Immature natural killer cell (primary cell): ENCODE measurements around the gene LGR6. TPM values are rescaled to one million over a fixed set of nuclear protein-coding genes. Genes with fewer than 3 reads are reported as not detected.
A peak's percentile ranks its signal among the peaks of the same experiment; 100 is the strongest.
"Not testable (repeated sequence)": the region's sequence is repeated elsewhere in the genome, so short reads cannot be mapped to it uniquely, and the experiment has no call there.

Experiments
- DNase-seq, 3 donors: peaks; one replicate each; pipeline ENCODE4 v3.0.0; 2022; ENCODE audit warnings: mixed read lengths in 1 of 3
- H3K27ac Mint-ChIP-seq, 6 donors: one replicate each; pipeline ENCODE4 v1.8.0; 2020; ENCODE audit warnings: mixed read lengths in 6 of 6, mild to moderate bottlenecking in 5 of 6, inconsistent platforms in 4 of 6, moderate library complexity in 3 of 6
- H3K27me3 Mint-ChIP-seq, 3 donors: one replicate each; pipeline ENCODE4 v1.8.0; 2020 to 2021; ENCODE audit warnings: low read depth in 3 of 3, mild to moderate bottlenecking in 3 of 3, mixed read lengths in 3 of 3, moderate library complexity in 3 of 3, inconsistent platforms in 1 of 3
- H3K36me3 Mint-ChIP-seq, 3 donors: one replicate each; pipeline ENCODE4 v1.8.0; 2020; ENCODE audit warnings: mixed read lengths in 3 of 3, inconsistent platforms in 2 of 3, mild to moderate bottlenecking in 2 of 3
- H3K4me1 Mint-ChIP-seq, 2 donors: one replicate each; pipeline ENCODE4 v1.8.0; 2020; ENCODE audit warnings: inconsistent platforms in 2 of 2, mild to moderate bottlenecking in 2 of 2, mixed read lengths in 2 of 2, moderate library complexity in 1 of 2
- H3K4me3 Mint-ChIP-seq, 5 donors: one replicate each; pipeline ENCODE4 v1.8.0; 2020; ENCODE audit warnings: mild to moderate bottlenecking in 5 of 5, mixed read lengths in 5 of 5, inconsistent platforms in 3 of 5, moderate library complexity in 3 of 5
- H3K9me3 Mint-ChIP-seq, 6 donors: one replicate each; pipeline ENCODE4 v1.8.0; 2020; ENCODE audit warnings: mild to moderate bottlenecking in 6 of 6, mixed read lengths in 6 of 6, inconsistent platforms in 4 of 6, moderate library complexity in 3 of 6
- polyA plus RNA-seq, 3 donors: library from polyadenylated mRNA; unstranded; fragments of 300-500 nt; fragmentation: Illumina TruSeq; gene quantifications; one replicate each; pipeline ENCODE4 v1.2.3, GENCODE V29; 2021

LGR6 gene
- polyA plus RNA-seq, 3 donors from 2014 or later = 10.9 to 26.8 (median 21.1) TPM

GRCh38 chr1:202229376-202229775 is 35.8 kb downstream of the LGR6 start:
- H3K27me3 Mint-ChIP-seq = peaks cover 0 to 3% (median 0%) of the 10 kb centered on the region in 3 donors
- H3K36me3 Mint-ChIP-seq = peaks cover 12 to 28% (median 23%) of the 10 kb centered on the region in 3 donors
- H3K4me1 Mint-ChIP-seq = peaks cover 22% of the 10 kb centered on the region in 2 donors
- no peak for DNase-seq
- no peaks in the 10 kb centered on the region for H3K9me3 Mint-ChIP-seq
- no peak overlapping the region for H3K4me3 Mint-ChIP-seq
- H3K27ac Mint-ChIP-seq = peak overlapping the region in 4 of 6 donors; percentile 12 to 80 (median 34)

DNA sequence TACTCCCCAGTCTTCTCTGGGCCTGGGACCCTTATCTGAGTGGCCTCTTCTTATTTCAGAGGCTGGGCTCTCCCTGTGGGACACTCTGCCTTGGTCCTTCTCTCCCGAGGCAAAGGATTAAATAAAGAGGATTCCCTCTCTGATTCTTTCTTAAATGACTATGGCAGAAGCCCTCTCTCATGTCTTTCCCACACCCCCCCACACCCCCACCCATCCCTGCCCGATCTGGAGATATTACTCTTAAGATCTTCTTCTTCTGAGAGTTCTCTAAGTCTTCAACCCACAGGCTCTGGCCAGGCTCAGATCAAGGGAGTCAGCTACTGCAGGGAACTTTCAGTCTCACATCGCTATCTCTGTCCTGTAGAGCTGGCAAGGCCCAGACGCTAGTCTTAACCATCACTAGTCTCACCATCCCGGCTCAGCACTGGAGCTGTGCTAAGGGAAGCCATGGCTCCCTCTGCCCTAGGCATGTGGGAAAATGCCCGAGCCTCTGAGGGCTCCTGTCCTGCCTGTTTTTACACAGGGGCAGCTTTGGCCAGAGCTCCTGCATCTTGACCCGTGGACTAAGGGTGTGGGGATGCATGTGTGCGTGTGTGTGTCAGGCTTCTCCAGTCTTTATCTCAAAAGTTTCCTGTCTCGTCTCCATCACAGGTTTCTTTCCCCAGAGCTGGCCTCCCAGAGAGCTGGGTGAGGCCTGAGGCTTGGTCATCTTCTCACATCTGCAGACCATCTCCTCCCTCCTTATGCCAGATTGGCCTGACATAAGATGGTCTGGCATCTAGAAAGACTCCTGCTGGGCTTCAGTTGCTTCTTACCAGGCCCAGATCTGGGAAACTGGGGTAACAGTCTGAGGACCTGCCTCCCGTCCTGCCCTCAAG is 36.7 kb downstream of the LGR6 start:
- DNase-seq = no peak
- H3K4me1 Mint-ChIP-seq = peaks cover 20 to 22% of the 10 kb centered on the region in 2 donors
- peak overlapping the region in 2 of 6 donors; percentile 35 to 56 for H3K27ac Mint-ChIP-seq
- peaks cover 0 to 4% (median 0%) of the 10 kb centered on the region in 3 donors for H3K27me3 Mint-ChIP-seq
- no peaks in the 10 kb centered on the region for H3K9me3 Mint-ChIP-seq
- no peak overlapping the region for H3K4me3 Mint-ChIP-seq
- H3K36me3 Mint-ChIP-seq = peaks cover 12 to 34% (median 23%) of the 10 kb centered on the region in 3 donors

DNA sequence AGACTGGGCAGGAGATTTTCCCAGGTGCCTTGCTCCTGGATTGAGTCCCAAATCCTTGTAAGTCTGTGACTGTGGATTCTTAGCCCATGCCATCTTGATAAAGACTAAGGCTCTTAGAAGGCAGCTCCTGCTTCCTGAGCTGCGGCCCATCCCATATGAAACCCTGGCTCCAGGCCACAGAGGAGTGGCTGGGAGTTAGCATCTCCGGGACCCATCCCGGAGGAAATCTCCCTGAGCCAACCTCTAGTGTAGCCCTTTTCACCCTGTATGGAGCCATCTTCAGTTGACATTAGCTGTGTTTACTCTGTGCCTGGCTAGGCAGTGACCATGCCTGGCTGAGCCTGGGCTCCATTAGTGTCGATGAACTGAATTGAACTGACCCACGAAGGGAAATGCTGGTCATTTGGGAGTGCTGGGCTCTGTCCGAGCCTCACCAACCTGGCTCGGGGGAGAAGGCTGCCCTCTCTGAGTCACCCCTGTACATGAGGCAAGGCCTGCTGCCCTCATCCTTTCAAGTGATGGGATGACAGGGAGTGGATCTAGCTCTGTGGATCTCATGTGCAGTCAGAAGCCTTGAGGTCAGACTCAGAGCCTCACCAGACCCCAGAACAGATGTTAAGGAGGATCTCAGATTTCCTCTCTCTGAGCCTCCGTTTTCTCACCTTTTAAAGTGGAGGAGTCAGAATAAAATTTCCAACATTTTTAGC is 37.5 kb downstream of the LGR6 start:
- Mint-ChIP-seq H3K9me3 (no peaks in the 10 kb centered on the region), H3K4me1 (peaks cover 20 to 22% of the 10 kb centered on the region in 2 donors), H3K27me3 (peaks cover 0 to 1% (median 0%) of the 10 kb centered on the region in 3 donors), H3K36me3 (peaks cover 9 to 33% (median 18%) of the 10 kb centered on the region in 3 donors), H3K4me3 (no peak overlapping the region), H3K27ac (peak overlapping the region in 1 of 6 donors; percentile 77)
- no peak for DNase-seq

- Mint-ChIP-seq H3K9me3 (no peaks in the 10 kb centered on the region), H3K4me1 (peaks cover 5 to 9% of the 10 kb centered on the region in 2 donors), H3K27me3 (peaks cover 0 to 4% (median 1%) of the 10 kb centered on the region in 3 donors), H3K27ac (peak overlapping the region in 1 of 6 donors; percentile 73), H3K4me3 (no peak overlapping the region), H3K36me3 (peaks cover 8 to 31% (median 20%) of the 10 kb centered on the region in 3 donors)
- no peak for DNase-seq
Observed at GRCh38 chr1:202233171-202233570, 39.6 kb downstream of the LGR6 start.

GRCh38 chr1:202233804-202234203 is 40.2 kb downstream of the LGR6 start:
- H3K27ac Mint-ChIP-seq = peak overlapping the region in 2 of 6 donors; percentile 4 to 35
- H3K4me1 Mint-ChIP-seq = peaks cover 0 to 6% of the 10 kb centered on the region in 2 donors
- peaks cover 8 to 26% (median 15%) of the 10 kb centered on the region in 3 donors for H3K36me3 Mint-ChIP-seq
- no peak overlapping the region for H3K4me3 Mint-ChIP-seq
- H3K9me3 Mint-ChIP-seq = no peaks in the 10 kb centered on the region
- DNase-seq = no peak
- peaks cover 0 to 4% (median 1%) of the 10 kb centered on the region in 3 donors for H3K27me3 Mint-ChIP-seq

- Mint-ChIP-seq H3K4me3 (no peak overlapping the region), H3K4me1 (peaks cover 0 to 6% of the 10 kb centered on the region in 2 donors), H3K27me3 (peaks cover 0 to 7% (median 3%) of the 10 kb centered on the region in 3 donors), H3K9me3 (no peaks in the 10 kb centered on the region), H3K27ac (peak overlapping the region in 2 of 6 donors; percentile 35 to 53), H3K36me3 (peaks cover 4 to 22% (median 20%) of the 10 kb centered on the region in 3 donors)
- DNase-seq = no peak
Observed at GRCh38 chr1:202234331-202235002, 40.9 kb downstream of the LGR6 start.

DNA sequence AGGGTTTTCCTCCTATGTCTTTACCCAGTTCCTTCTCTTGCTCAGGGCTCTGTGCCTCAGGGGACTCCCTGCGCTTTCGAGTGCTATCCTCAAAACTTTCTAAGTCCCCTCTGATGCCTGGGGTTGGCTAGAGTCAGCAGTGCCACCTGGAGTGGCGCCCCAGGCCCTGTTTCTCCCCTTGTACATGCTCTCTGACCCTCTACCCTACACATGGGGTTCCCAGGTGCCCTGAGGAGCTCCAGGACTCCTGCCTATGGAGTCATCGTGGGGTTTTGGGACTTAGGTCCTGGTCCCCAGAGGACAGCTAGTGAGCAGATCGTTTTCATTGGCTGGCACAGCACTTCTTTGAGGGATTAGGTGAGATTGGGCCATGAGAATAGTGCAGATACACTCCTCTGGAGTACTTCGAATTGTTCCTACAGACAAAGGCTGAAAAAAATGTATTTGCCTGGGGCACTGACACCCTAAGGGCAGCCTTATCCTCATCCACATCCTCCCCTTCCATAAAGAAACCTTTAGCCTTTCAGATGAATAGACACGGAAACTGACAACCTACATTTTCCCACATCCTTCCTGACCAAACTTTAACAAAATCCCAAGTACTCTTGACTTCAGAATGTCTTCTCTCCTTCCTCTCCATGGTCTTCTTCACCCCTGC is 41.5 kb downstream of the LGR6 start:
- Mint-ChIP-seq H3K9me3 (no peaks in the 10 kb centered on the region), H3K36me3 (peaks cover 4 to 22% (median 20%) of the 10 kb centered on the region in 3 donors), H3K4me3 (no peak overlapping the region), H3K4me1 (peaks cover 0 to 6% of the 10 kb centered on the region in 2 donors), H3K27ac (peak overlapping the region in 3 of 6 donors; percentile 35 to 53 (median 44)), H3K27me3 (peaks cover 0 to 7% (median 3%) of the 10 kb centered on the region in 3 donors)
- no peak for DNase-seq

- H3K9me3 Mint-ChIP-seq = no peaks in the 10 kb centered on the region
- peak overlapping the region in 4 of 6 donors; percentile 13 to 76 (median 65) for H3K27ac Mint-ChIP-seq
- peaks cover 0 to 6% of the 10 kb centered on the region in 2 donors for H3K4me1 Mint-ChIP-seq
- H3K4me3 Mint-ChIP-seq = no peak overlapping the region
- H3K27me3 Mint-ChIP-seq = peaks cover 0 to 7% (median 3%) of the 10 kb centered on the region in 3 donors
- DNase-seq = peak; percentile 49 to 60 (median 52)
- peaks cover 4 to 22% (median 20%) of the 10 kb centered on the region in 3 donors for H3K36me3 Mint-ChIP-seq
Observed at GRCh38 chr1:202235856-202236837, 42.5 kb downstream of the LGR6 start.

- Mint-ChIP-seq H3K36me3 (peaks cover 4 to 22% (median 20%) of the 10 kb centered on the region in 3 donors), H3K4me1 (peaks cover 0 to 6% of the 10 kb centered on the region in 2 donors), H3K9me3 (no peaks in the 10 kb centered on the region), H3K27me3 (peaks cover 0 to 7% (median 3%) of the 10 kb centered on the region in 3 donors), H3K4me3 (no peak overlapping the region), H3K27ac (peak overlapping the region in 2 of 6 donors; percentile 57 to 64)
- DNase-seq = peak in 2 of 3 donors; percentile 27 to 29
Observed at GRCh38 chr1:202237052-202237451, 43.5 kb downstream of the LGR6 start.

GRCh38 chr1:202238914-202239313 is 45.3 kb downstream of the LGR6 start:
- Mint-ChIP-seq H3K4me1 (peaks cover 0 to 6% of the 10 kb centered on the region in 2 donors), H3K4me3 (no peak overlapping the region), H3K27me3 (peaks cover 0 to 7% (median 3%) of the 10 kb centered on the region in 3 donors), H3K27ac (peak overlapping the region in 1 of 6 donors; percentile 44), H3K9me3 (no peaks in the 10 kb centered on the region), H3K36me3 (peaks cover 4 to 20% (median 17%) of the 10 kb centered on the region in 3 donors)
- DNase-seq = no peak

GRCh38 chr1:202240226-202240625 is 46.6 kb downstream of the LGR6 start:
- not testable (repeated sequence) for DNase-seq, H3K4me1 Mint-ChIP-seq, H3K27me3 Mint-ChIP-seq, H3K4me3 Mint-ChIP-seq, H3K9me3 Mint-ChIP-seq
- H3K27ac Mint-ChIP-seq = peak overlapping the region in 1 of 6 donors; percentile 44
- peaks cover 4 to 20% (median 9%) of the 10 kb centered on the region in 3 donors for H3K36me3 Mint-ChIP-seq

DNA sequence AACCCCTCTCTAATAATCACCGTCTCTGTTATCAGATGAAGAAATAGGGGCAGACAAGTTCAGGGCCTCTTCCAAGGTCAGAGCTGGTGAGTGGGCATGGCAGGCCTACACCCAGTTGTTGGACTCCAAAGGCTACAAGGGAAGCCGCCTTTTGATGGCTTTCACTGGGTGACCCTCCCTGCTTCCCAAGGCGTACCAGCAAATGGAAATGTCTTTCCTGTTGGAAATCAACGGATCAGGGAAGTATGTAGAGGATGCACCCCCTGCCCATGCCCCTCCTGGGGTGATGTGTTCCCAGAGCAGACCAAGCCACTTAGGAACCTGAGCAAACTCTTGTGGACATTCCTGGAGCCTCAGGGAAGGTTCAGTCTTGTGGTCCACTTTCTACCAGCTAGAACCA is 47.4 kb downstream of the LGR6 start:
- no peak for DNase-seq
- H3K9me3 Mint-ChIP-seq = no peaks in the 10 kb centered on the region
- H3K36me3 Mint-ChIP-seq = peaks cover 4 to 20% (median 5%) of the 10 kb centered on the region in 3 donors
- H3K4me3 Mint-ChIP-seq = no peak overlapping the region
- peak overlapping the region in 3 of 6 donors; percentile 30 to 75 (median 37) for H3K27ac Mint-ChIP-seq
- peaks cover 0 to 6% of the 10 kb centered on the region in 2 donors for H3K4me1 Mint-ChIP-seq
- H3K27me3 Mint-ChIP-seq = peaks cover 0 to 7% (median 4%) of the 10 kb centered on the region in 3 donors
